T-helper 1 cell (primary cell): Measurements from ENCODE around the gene GLIS1.

Experiments used
- DNase-seq, 5 donors: peaks; one replicate each; pipeline ENCODE4 v3.0.0-alpha.2; 2012 to 2020

Gene GLIS1

DNA sequence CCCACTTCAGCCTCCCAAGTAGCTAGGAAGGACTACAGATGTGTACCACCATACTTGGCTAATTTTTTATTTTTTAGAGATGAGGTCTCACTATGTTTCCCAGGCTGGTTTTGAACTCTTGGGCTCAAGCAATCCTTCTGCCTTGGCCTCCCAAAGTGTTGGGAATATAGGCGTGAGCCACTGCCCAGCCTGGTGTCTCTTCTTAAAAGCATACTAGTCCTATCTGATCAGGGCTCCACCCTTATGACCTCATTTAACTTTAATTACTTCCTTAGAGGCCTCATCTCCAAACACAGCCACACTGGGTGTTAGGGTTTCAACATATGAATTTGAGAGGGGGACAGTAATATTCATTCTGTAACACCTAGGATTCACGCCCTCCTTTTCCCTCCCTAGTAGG lies 130.9 kb downstream of the GLIS1 start:
- no peak for DNase-seq

DNA sequence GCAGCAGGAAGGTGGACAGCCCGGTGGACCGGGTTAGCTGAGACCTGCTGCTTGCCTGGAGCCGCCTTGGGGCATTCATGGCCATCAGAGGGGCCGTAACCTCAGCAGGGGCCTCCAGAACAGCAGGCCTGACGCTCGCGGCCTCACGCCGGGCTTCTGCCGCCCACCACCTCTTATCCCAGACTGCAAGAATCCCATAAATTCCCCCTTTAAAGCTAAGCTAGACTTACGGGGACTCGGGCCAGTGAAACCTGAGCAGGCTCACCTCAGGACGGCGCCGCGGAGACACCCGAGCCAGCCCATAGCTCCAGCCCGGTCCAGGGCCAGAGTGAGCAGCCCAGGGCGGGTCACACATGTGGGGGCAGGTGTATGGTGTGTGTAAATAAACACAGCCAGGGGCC lies 132.3 kb downstream of the GLIS1 start:
- no peak for DNase-seq

DNA sequence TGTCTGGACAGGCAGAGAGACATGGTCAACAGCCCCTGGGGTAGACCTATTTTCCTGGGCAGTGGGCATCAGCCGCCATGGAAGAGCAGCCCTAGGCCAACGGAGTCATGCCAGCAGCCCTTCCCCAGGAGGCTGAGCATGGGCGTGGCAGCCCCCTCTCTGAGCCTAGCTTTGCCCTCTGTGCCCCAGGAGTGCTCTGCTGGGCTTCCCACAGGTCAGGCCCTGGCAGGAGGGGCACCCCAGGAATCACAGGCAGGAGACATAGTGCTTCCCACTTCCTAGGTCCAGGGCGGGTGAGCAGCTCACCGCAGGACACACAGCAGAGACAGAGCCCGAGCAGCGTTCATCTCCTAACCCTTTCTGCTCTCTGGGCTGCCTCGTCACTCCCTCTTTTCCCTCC lies 132.8 kb downstream of the GLIS1 start:
- no peak for DNase-seq

DNA sequence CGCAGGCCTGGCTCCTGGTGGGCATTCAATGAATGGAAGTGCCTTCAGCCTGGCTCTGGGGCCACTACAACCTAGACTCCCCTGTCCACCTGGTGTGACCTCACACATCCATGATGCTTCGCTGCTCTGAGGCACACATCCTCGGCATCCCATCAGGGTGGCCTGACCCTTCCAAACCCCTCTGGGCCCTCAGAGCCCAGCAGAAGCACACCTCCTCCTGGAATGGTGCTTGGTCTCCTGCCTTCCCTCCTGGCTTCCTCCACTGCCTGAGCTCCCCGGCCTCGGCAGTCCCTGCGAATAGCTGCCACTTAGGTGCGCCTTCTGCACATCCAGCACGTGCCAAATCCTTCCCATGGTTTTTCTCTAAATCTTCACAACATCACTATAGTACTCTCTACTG lies 133.8 kb downstream of the GLIS1 start:
- DNase-seq, result no peak

DNA sequence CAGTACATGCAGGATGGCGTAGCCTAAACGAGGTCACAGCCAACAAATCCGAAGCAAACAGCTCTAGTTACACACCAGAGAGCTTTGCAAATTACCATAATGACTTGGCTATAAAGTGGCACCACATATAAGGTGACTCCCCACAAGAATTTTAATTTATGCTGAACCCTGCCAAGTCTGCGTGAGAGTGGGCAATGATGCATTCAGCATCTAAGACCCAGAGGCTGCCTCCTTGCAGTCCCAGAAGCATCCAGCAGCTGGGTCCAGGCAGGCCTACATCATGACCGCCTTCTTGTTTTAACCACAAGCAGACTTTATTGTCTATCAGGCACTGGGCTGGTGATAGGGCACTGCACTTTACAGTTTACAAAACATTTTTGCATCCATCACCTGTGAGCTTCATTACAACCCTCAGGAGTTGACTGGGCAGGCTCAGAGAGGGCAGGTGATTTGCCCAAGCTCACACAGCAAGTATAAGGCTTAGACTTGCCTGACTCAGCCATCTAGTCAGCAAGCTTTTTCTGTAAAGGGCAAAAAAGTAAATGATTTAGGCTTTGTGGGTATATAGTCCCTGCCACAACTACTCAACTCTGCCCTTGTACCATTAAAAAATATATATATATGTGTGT lies 134.6 kb downstream of the GLIS1 start:
- no peak for DNase-seq

DNA sequence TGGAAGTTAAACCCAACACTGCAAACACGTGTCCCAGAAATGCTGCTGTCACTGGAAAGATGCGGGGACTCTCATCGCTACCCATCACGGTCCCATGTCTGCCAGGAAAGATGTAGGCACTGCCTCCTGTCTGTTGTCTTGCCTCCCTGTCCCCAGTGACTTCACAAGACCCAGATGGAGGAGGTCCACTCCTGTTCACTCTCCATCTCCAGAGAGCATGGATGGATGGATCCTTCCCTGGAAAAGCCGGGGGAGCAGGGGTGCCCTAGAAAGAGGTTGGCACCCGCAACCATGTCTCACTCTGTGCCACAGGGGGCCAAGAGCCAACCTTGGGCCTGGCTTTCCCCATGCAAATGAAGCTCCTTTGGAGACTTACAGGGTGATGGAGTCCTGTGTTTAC lies 135.5 kb downstream of the GLIS1 start:
- no peak for DNase-seq

DNA sequence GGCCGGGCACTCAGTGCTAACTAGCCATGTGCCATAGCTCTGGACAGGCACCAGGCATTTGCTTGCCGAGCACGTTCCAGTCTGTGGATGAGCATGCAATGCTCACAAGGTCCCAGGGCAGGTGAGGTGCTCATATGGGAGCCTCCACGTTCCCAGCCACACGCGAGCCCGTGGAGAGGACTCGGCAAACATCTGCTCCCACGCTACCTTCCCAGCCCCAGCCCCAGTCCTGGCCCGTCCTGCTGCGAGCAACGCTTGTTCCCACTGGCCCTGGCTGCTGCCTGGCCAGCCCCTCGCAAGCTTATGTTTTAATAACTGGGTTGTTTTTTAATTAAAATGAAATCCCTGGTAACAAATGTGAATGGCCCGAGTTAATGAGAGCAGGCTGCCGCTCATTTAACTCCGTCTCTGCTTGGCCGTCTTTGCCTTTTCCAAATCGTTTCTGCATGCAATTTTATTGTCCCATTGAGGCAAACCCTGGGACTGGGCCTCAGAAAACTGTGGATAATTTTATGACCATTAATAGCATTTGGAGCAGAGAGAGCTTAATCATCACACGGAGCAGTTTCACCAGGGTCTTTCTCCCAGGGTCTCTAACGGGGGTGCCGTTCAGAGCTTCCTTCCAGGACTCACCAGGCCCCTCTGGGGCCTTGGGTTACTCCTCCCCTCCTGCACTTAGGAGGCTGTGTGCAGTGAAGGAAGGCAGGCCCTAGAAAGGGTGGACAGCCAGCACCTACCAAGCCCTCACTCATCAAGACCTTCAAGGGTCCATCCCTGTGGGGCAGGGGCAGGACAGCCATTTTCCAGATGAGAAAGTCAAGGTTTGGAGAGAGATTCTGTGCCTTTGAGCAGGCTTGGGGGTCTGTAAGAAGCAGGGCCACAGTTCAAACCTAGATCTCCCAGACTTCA lies 136.8 kb downstream of the GLIS1 start:
- no peak for DNase-seq

DNA sequence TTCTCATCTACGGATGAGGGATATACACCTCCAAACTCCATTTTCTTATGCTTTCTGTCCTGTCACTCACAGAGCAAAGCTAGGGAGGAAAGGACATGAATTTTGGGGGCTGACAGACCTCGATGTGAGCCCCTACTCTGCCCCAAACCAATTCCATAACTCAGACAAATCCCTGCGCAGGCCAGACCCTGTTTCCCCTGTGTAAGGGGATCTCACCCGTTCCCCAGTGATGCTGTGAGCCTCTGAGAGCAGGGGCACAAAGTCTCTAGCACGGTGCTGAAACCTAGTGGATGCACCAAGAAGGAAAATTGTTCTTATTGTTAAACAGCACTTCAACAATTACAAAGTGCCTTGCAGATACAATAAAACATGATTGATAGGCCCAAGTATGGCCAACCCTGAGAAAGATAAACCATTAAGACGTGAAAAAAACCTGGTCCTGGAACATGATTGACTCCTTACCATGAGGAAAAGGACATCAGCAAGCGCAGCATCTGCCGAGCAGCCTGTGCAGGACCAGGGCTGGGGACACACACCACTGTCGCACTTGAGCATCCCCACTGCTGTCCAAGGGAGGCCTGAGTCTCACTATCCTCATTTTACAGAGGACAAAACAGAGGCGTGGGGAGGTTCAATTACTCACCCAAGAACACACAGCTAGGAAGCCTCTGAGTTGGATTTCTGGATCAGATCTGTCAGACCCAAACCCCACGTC lies 137.8 kb downstream of the GLIS1 start:
- no peak for DNase-seq

DNA sequence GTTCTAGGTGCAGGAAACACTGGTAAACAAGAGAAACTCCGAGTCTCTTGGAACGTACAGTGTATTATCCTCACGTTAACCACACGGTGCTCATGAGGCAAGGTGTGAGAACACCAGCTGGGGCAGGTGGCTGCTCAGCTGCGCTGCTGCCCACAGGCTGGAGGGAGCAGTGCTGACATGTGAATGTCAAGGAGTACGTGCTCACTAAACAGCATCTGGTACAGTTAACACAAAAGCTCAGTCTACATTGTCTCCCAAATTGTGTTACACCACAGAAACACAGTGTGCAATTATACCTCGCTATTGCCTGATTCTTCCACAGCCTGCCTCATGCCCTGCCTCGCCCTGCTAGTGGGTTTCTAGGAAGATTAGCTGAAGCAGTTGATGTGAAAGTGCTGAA lies 138.4 kb downstream of the GLIS1 start:
- DNase-seq, result peak in 1 of 5 donors; percentile 34

DNA sequence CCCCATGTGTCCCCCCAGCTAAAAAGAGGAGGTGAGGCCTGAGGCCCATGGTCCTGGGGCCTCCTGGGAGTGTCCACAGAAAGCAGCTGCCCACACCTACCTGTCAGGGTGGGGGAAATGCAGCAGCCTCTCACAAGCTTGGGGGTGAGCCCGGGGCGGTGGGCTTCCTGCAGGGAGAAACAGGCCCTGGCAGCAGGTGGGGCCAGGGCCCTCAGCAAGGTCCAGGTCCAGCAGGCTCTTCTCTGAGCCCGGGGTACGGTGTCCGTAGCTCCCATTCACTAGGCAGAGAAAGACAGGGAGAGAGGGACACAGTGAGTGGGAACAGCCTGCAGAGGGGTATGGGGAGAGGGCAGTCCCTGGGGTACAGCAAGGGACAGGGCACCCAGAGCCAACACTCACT lies 139.0 kb downstream of the GLIS1 start:
- DNase-seq, result no peak

DNA sequence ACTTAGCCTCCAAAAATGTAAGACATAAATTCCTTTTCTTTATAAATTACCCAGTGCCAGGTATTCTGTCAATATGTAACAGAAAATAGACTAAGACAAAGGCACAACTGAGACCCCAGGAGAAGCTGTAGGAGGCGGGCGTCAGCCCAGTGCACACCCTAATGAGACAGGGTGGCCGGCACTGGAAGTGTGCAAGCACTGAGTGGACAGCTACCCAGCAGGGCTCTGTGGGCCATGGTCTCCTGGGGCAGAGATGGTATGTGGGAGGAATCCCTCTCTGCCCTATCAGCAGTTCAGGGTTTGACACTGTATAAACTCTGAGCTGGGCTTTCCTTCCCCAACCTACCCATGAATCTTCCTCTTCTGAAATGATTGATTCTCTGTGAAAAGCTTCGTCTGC lies 139.5 kb downstream of the GLIS1 start:
- no peak for DNase-seq

DNA sequence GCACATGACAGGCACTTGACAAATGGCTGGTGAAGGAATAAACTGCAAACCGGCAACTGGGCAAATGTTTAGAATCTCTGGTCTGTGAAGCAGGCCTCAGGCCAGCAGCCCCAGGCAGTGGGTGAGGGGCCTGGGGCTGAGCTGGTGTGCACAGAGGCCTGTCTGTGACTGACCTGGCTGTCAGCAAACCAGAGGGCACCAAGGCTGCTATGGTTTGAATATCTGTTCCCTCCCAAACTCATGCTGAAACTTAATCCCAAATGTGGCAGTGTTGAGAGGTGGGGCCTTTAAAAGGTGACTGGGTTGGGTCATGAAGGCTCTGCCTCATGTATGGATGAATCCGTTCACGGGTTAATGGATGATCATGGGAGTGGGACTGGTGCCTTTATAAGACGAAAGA lies 140.0 kb downstream of the GLIS1 start:
- no peak for DNase-seq

DNA sequence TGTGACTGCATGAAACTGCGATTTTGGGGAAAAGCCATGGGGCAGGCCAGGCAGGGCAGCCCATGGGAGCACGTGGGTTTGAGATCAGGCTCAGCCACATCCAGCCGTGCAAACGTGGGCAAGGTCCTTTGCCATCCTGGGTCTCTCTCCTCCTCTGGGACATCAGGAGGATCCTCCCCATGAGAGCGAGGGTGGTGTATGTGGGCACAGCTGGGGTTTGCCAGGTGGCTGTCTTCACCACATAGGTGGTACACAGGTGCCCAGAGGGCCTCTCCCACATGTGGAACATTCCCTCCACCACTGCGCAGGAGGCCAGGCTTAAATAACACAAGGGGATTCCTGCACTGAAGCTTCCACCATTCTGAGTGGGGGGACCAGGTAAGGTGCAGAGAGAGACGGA lies 143.1 kb downstream of the GLIS1 start:
- no peak for DNase-seq

DNA sequence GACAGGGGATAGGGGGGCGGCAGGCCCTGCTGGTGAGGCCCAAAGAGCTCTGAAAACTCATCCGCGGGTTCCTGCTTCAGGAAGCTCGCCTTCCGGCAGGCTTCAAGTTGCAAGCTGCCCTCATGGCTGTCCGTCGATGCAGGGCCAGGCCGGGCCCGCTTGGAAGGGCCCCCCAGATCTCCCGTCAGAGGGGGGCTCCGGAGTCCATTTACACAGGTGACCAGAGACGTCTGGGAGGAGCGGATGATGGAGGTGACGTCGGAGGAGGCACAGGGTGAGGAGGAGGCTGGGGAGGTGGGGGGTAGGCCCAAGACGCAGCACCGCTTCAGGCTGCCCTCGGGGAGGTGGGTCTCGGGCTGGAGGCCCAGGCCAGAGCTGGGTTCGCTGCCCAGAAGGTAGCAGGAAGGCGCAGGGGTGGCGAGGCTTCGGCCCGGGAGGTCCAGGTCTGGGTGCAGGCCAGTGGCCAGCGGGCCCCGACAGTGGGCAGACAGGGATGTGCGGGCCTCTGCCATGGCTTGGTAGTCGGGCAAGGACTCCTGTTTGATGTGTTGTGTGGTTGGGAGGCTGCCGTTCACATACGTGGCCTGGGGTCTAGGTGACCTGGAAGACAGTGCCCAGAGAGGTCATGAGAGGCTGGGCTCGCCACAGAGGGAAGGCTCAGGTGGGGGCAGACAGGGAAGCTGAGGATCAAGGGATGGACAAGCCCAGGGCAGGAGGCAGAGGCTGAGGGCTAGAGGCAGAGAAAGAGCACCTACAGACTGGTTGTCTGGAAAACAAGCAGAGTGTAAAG lies 144.4 kb downstream of the GLIS1 start:
- no peak for DNase-seq

DNA sequence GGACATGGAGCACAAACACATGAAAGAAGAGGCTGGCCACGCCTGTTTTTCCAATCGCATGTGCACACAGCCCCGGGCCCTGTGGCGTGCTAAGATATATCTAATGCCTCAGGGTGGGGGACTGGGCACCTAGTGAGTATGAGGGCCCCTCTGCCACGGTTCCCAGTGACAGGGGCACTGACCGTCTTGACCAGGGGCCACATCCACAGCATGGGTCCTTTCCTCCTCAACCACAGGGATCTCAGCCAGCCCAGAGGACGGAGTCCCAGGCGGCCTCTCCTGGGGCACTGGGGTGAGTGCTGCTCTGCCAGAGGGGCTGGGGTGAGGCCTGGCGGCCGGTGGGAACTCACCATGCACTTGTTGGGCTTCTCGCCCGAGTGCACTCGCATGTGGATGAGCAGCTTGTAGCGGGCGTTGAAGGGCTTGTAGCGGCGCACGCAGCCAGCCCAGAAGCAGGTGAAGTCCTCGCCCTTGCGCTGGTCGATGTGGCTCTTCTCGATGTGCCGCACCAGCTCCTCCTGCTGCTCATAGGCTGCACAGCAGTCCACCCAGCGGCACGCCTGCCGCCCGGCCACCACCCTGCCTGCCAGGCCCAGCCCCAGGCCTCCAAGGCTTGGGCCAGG lies 145.1 kb downstream of the GLIS1 start:
- DNase-seq, result no peak

DNA sequence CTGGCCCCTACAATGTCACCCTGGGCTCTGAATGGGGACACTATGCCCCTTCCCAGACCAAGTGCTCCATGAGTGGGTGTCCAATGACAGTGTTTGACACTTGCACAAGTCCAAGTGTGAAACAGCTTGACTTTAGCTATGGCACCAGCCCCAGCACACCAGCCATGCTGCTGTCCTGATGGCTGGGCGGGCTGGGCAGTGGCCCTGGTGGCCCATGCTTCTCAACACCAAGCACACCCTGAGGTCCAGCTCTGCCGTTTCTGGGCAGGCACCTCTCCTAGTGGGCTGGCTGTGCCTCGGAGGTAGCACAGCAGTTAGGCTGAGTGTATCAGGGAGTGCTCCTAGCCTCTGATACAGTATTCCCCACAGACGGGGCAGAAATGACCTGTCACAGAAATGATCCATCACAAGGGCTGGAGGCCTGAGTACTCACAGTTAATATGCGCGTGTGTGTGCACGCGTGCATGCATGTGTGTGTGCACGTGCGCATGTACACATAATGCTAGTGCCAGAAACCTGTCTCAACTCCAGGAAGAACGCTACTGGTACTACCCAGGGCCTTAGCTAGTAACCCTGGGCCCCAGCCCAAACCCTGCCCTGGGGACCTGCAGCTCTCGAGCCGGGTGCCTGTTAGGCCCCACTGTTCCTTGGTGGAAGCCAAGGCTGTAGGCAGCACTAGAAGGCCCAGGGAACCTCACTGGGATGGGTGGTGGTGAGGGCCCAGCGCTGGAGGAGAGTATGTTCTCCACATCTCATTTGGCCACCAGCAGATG lies 145.8 kb downstream of the GLIS1 start:
- no peak for DNase-seq

DNA sequence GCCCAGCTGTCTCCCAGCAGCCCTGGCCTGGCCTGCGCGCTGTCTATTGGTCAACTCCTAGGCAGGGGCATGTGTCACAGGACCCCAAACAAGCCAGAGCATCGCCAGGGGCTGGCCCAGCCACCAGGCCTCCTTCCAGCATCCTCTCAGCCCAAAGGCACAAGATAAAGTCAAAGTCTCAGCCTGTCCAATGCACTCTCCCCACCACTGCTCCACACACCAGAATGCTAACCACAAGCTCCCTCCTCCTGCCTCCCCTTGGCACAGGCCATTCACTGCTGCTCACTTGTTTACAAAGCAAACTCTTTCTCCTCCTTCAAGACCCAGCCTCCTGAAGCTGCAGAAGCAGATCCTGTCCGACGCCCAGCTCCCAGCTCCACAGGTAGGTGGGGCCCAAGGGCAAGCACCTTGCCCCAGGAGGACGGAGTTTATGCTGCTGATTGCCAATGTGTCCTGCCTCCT lies 146.4 kb downstream of the GLIS1 start:
- no peak for DNase-seq

DNA sequence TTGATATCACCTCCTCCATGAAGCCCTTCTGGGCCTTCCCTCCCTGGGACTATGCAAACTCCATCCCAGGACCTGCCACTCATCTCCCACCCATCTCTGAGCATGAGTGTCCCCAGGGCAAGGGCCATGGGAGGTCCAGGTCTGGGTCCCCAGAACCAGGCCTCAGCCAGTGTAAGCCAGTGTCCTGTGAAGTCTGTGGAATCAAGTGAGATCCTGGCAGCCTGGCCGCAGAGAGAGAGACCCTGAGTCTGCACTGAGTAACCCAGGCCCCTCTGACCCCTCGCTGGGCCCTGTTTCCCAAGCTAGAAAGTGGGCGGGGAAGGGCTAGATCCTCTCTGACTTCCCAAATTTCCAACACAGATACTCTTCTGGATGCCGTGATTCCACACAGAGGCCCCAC lies 147.0 kb downstream of the GLIS1 start:
- DNase-seq, result no peak

DNA sequence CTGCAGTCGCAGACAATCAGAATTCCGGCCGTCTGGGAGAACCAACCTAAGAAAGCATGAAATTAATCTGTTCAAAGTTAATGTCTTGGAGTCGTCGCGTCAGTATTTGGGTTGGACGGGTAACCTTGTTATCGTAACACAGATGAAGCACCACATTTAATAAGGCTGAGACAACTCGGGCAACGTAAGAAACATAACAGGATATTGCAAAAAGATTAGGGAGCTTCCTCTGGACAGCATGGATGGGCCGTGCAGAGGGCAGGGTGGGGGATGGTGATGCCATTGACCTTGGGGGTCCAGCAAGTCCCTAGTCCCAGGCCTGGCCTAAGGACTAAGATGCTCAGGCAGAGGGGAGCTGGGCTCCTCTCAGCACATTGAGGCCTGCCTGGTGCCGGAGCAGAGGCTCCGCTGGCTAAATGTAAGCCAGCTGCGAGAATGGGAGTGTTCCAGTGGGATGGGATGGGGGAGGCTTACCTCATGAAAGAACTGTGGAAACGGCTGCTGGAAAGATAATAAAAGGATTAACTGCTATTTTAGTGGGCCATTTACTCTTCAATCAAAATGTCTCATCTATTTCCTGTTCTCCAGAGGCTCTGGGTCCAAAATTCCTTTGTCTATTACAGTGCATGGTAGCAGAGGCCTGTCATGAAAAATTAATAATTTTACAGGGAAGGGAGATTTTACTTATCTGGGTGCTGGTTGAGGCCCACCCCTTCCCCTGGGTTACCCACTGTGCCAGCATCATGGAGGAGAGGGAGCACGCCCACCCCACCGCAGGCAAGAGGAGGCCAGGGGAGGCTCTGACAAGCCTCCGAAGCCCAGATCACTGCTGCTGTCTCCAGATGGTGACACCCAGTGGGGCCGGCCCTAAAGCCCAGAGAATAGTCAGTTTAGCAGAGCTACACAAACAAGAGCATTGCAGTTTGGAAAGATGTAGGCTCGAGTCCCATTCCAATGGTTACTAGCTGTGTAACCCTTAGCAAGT lies 148.1 kb downstream of the GLIS1 start:
- no peak for DNase-seq

DNA sequence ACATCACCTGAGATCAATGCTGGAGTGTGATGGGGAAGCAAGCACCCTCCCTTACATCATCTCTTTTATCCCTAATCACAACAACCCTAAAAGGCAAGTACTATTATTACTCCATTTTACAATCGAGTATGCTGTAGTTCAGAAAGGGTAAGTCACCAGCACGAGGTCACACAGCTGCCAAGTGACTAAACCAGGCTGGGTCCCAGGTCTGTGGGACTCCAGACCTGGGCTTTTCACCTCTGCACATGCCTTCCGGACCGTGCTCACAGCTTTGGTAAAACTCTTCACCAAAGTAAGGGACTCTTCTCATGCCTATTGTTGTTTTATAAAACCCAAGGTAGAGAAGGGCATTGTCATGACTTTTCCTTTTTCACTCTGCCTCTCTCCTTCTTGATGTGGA lies 148.9 kb downstream of the GLIS1 start:
- no peak for DNase-seq
